Psoas muscle (tissue), 8 donors: ENCODE data around the gene SERPING1. TPM values are rescaled to one million over a fixed set of nuclear protein-coding genes. Genes with fewer than 3 reads are reported as not detected.

Experiments
- ATAC-seq, 4 donors: fragments of 200-7000 bp; cut with Tn5 transposase; one replicate each; pipeline ENCODE4 v1.9.1; 2020; ENCODE audit warnings: moderate library complexity in 3 of 4, mild to moderate bottlenecking in 2 of 4
- DNase-seq, 2 donors: peaks; one replicate each; pipeline ENCODE4 v3.0.0-alpha.2; 2020
- H3K27ac ChIP-seq: fragments of 200-600 bp; one replicate; pipeline ENCODE4 v1.8.0; 2022
- H3K27me3 ChIP-seq, 3 donors: fragments of 200-600 bp in 1 of 3; one replicate each; pipeline versions ENCODE4 v1.6.1 to v1.8.0; 2013 to 2022; ENCODE audit warnings: low read length in 2 of 3, mild to moderate bottlenecking in 2 of 3, moderate library complexity in 1 of 3; ENCODE audit not compliant: insufficient read depth in 3 of 3
- H3K36me3 ChIP-seq, 2 donors: fragments of 200-600 bp in 1 of 2; one replicate each; pipeline versions ENCODE4 v1.6.1 to v1.8.0; 2013 to 2022; ENCODE audit warnings: low read depth in 1 of 2, mild to moderate bottlenecking in 1 of 2, moderate library complexity in 1 of 2; ENCODE audit not compliant: insufficient read depth in 1 of 2
- H3K4me1 ChIP-seq: fragments of 200-600 bp; one replicate; pipeline ENCODE4 v1.8.0; 2022
- H3K4me3 ChIP-seq: fragments of 200-600 bp; one replicate; pipeline ENCODE4 v1.8.0; 2022; ENCODE audit warnings: mild to moderate bottlenecking
- H3K9me3 ChIP-seq: fragments of 200-600 bp; one replicate; pipeline ENCODE4 v1.8.0; 2022
- WGBS, 3 donors: extraction: QIAGEN DNeasy Blood & Tissue Kit; methylation state at CpG; one replicate each; pipeline versions ENCODE4 v1.1.6 to v1.1.7; 2013; 5-methylcytosine and 5-hydroxymethylcytosine counted together
- intact Hi-C, 2 donors: fragments of 100-400 bp; cut with DNase I; formaldehyde crosslinking; loops; one replicate each; pipeline versions ENCODE4 v1.11.0 to v1.14.2; 2022
- long read RNA-seq, 2 donors: library from polyadenylated mRNA; unstranded; transcript quantifications; one replicate each; pipeline ENCODE4 v2.0.0, GENCODE V29; 2021
- polyA plus RNA-seq, 3 donors: library from polyadenylated mRNA; stranded (reverse); fragments of 200-250 nt; gene quantifications; one replicate each; pipeline ENCODE4 v1.2.3, GENCODE V29; 2013
- total RNA-seq, 4 donors: library from RNA; stranded (reverse); fragmentation: NEBNext Ultra II Directional in 2 of 4; extraction: Animal tissue kit (Norgen Biotek cat#: 25700) in 2 of 4; gene quantifications; one replicate each; pipeline versions ENCODE4 v1.2.1 to v1.2.4, GENCODE V29; 2021 to 2023
- TF ChIP-seq, protein P1 (sequence below): fragments of 200-600 bp; IDR thresholded peaks from one replicate; pipeline ENCODE4 v1.8.0; 2022; ENCODE audit warnings: antibody characterized with exemption
- donor health status: healthy with polysubstance abuse.
- donor health status: DM: no; HTN: no; CAD: no; lungs with moderate emphysema.
- donor health status: Bipolar disorder and iron deficiency.
- donor health status: healthy.
- donor health status: DM: yes; HTN: yes; CAD: no.
- donor health status: DM: no; HTN: no; CAD: no.
- donor health status: DM: no; HTN: no; CAD: no.
- donor health status: DM: yes; HTN: yes; CAD: no.

Gene SERPING1
- total RNA-seq, result 10 to 100 TPM; 65.1 to 97.3 (median 71.2) TPM
- 10 to 100 TPM; 42.6 to 77.2 (median 62.3) TPM for polyA plus RNA-seq
- long read RNA-seq, donor 1, transcript SERPING1-201 (8 exons, 2,002 nt), result major isoform, 13 of 20 reads
- long read RNA-seq, donor 1, partial matches to known transcripts, result 2 of 20 reads
- long read RNA-seq, donor 1, other reads (novel, unspliced or antisense), result 3 of 20 reads
- long read RNA-seq, donor 2, transcript SERPING1-201 (8 exons, 2,002 nt), result major isoform, 25 of 47 reads
- long read RNA-seq, donor 2, partial matches to known transcripts, result 11 of 47 reads
- long read RNA-seq, donor 2, other reads (novel, unspliced or antisense), result 7 of 47 reads

- Histone ChIP-seq H3K27me3 (peaks cover 0 to 12% (median 0%) of the 10 kb centered on the region in 3 donors), H3K27ac (peak within 1 kb of the TSS; percentile 68), H3K4me3 (peak within 1 kb of the TSS; percentile 61), H3K9me3 (no peaks in the 10 kb centered on the region), H3K4me1 (no peaks in the 10 kb centered on the region), H3K36me3 (peaks cover 0 to 2% of the 10 kb centered on the region in 2 donors)
- TF ChIP-seq, protein P1, sequence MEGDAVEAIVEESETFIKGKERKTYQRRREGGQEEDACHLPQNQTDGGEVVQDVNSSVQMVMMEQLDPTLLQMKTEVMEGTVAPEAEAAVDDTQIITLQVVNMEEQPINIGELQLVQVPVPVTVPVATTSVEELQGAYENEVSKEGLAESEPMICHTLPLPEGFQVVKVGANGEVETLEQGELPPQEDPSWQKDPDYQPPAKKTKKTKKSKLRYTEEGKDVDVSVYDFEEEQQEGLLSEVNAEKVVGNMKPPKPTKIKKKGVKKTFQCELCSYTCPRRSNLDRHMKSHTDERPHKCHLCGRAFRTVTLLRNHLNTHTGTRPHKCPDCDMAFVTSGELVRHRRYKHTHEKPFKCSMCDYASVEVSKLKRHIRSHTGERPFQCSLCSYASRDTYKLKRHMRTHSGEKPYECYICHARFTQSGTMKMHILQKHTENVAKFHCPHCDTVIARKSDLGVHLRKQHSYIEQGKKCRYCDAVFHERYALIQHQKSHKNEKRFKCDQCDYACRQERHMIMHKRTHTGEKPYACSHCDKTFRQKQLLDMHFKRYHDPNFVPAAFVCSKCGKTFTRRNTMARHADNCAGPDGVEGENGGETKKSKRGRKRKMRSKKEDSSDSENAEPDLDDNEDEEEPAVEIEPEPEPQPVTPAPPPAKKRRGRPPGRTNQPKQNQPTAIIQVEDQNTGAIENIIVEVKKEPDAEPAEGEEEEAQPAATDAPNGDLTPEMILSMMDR, result no peak
- peak; percentile 51 to 83 (median 71) for ATAC-seq
- intact Hi-C loops, result no loop called here
- peak; percentile 84 for DNase-seq
- WGBS, 3 donors, result 15 to 24% (median 21%) methylated on average over 9 to 10 of the region's 10 CpGs
These were observed at the start of gene SERPING1 for GRCh38 chr11:57597461-57597915. Gene SERPING1, plus strand, starts transcription at chr11:57597685. Its CDS starts 586 bp downstream, at chr11:57598271.

GRCh38 chr11:57547854-57548377 lies 49.6 kb upstream of the SERPING1 start:
- Histone ChIP-seq H3K27me3 (no peaks in the 10 kb centered on the region), H3K9me3 (no peaks in the 10 kb centered on the region), H3K27ac (no peak overlapping the region), H3K4me1 (no peaks in the 10 kb centered on the region), H3K4me3 (no peak overlapping the region), H3K36me3 (peaks cover 2 to 31% of the 10 kb centered on the region in 2 donors)
- TF ChIP-seq, protein P1, result no peak
- intact Hi-C loops, result no loop called here
- WGBS, 3 donors, result 21 to 34% (median 31%) methylated on average over 6 of the region's 6 CpGs
- no peak for ATAC-seq
- DNase-seq, result no peak

DNA sequence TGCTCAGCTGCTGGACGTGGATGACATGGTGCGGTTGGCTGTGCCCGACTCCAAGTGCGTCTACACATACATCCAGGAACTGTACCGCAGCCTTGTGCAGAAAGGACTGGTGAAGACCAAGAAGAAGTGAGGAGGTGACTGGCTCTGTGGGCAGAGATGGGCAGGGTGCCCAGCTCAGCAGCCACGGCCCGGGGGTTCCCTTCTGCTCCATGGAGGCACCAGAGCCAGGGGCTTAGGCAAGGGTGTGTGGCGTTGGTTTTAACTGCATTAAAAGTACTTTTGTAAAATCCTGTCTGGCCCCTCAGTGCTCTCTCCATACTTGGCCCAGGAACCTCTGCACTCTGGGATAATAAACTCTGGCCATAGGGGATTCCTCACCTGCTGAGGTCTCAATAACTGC lies 47.5 kb upstream of the SERPING1 start:
- 75 to 88% (median 82%) methylated on average over 8 of the region's 8 CpGs for WGBS, 3 donors

DNA sequence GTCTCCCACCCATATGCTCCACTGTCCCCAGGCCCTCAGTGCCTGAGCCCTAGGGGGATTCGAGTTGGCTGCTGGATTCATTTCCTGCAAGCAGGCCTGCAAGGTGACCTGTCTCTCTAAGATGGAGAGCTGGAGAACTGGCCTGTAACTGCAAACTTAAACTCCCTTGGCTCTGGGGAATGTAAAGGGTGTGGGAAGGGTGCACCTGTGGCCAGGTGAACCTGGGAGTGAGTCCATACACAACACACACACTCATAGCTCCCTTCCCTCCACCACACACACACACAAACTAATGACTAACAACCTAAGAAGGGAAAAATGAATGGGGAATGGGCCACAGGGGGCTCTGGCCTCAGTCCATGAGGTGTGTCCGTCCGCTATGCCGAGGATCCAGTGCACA lies 45.5 kb upstream of the SERPING1 start:
- intact Hi-C loops, result no loop called here
- Histone ChIP-seq H3K9me3 (no peaks in the 10 kb centered on the region), H3K36me3 (peaks cover 2 to 53% of the 10 kb centered on the region in 2 donors), H3K4me1 (no peaks in the 10 kb centered on the region), H3K27ac (no peak overlapping the region), H3K27me3 (no peaks in the 10 kb centered on the region), H3K4me3 (no peak overlapping the region)
- 86 to 94% (median 91%) methylated on average over 4 of the region's 4 CpGs for WGBS, 3 donors
- no peak for DNase-seq
- no peak for ATAC-seq
- TF ChIP-seq, protein P1, result no peak

More for the DNA sequence above, 47.5 kb upstream of the SERPING1 start:
- DNase-seq (no peak), ATAC-seq (no peak)
- H3K4me3 ChIP-seq, result no peak overlapping the region
- H3K4me1 ChIP-seq, result no peaks in the 10 kb centered on the region
- no peak overlapping the region for H3K27ac ChIP-seq
- TF ChIP-seq, protein P1, result no peak
- peaks cover 2 to 48% of the 10 kb centered on the region in 2 donors for H3K36me3 ChIP-seq
- intact Hi-C loops, result no loop called here
- H3K9me3 ChIP-seq, result no peaks in the 10 kb centered on the region
- no peaks in the 10 kb centered on the region for H3K27me3 ChIP-seq
